ENCODE measurements around the gene PRKCA.
"Not testable (repeated sequence)": the region's sequence is repeated elsewhere in the genome, so short reads cannot be mapped to it uniquely, and the experiment has no call there.

The PRKCA gene

GRCh38 chr17:66386498-66387351, 84.3 kb downstream of the PRKCA start:
- DNase-seq (ENCODE audit: low read depth): no peak

GRCh38 chr17:66387392-66387981, 85.1 kb downstream of the PRKCA start:
- no peak for DNase-seq (ENCODE audit: low read depth)

GRCh38 chr17:66392783-66393437, 90.5 kb downstream of the PRKCA start:
- no peak for DNase-seq (ENCODE audit: low read depth)

- no peak for DNase-seq (ENCODE audit: low read depth)
Measured at GRCh38 chr17:66395961-66396360, 93.5 kb downstream of the PRKCA start.

GRCh38 chr17:66397486-66397885, 95.1 kb downstream of the PRKCA start:
- no peak for DNase-seq (ENCODE audit: low read depth)

- no peak for DNase-seq (ENCODE audit: low read depth)
Measured at GRCh38 chr17:66398059-66398458, 95.6 kb downstream of the PRKCA start.

DNA sequence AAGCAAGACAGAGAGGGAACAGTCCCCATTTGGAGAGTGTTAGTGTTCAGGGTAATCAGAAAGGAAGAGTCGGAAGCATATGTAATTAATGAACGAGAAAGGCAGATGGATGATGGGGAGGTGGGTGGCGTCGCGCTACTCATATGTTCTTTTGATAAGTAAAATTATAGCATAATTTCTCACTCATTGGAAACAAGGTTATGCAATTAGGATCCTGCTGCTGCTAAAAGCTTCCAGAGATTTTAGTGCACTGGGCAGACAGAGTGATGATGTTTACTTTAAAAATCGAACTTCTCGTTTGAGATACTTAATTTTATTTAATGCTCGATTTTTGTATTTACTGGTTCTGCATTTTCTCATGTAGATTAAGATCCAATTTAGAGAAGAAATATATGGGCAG, 96.2 kb downstream of the PRKCA start:
- DNase-seq (ENCODE audit: low read depth): no peak

GRCh38 chr17:66399441-66399840, 97.0 kb downstream of the PRKCA start:
- no peak for DNase-seq (ENCODE audit: low read depth)

DNA sequence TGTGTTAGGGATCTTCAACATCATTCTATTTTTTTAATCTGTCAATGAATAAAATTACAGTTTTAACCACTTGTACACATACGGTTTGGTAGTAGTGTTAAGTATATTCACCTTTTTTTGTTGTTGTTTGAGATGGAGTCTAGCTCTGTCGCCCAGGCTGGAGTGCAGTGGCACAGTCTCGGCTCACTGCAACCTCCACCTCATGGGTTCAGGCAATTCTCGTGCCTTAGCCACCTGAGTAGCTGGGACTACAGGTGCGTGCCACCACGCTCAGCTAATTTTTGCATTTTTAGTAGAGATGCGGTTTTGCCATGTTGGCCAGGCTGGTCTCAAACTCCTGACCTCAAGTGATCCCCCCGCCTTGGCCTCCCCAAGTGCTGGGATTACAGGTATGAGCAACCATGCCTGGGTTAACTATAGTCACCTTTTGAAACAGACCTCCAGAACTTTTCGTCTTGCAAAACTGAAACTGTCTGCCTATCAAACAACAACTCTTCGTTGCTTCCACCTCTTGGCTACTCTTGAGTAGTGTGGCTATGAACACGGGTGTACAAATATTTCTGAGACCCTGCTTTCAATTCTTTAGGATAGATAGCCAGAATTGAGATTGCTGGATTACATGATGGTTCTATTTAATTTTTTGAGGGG, 97.8 kb downstream of the PRKCA start:
- DNase-seq (ENCODE audit: low read depth): not testable (repeated sequence)

- no peak for DNase-seq (ENCODE audit: low read depth)
Measured at GRCh38 chr17:66400698-66401097, 98.3 kb downstream of the PRKCA start.

- no peak for DNase-seq (ENCODE audit: low read depth)
Measured at GRCh38 chr17:66401364-66401763, 99.0 kb downstream of the PRKCA start.

- no peak for DNase-seq (ENCODE audit: low read depth)
Measured at GRCh38 chr17:66403846-66404556, 101.6 kb downstream of the PRKCA start.

DNA sequence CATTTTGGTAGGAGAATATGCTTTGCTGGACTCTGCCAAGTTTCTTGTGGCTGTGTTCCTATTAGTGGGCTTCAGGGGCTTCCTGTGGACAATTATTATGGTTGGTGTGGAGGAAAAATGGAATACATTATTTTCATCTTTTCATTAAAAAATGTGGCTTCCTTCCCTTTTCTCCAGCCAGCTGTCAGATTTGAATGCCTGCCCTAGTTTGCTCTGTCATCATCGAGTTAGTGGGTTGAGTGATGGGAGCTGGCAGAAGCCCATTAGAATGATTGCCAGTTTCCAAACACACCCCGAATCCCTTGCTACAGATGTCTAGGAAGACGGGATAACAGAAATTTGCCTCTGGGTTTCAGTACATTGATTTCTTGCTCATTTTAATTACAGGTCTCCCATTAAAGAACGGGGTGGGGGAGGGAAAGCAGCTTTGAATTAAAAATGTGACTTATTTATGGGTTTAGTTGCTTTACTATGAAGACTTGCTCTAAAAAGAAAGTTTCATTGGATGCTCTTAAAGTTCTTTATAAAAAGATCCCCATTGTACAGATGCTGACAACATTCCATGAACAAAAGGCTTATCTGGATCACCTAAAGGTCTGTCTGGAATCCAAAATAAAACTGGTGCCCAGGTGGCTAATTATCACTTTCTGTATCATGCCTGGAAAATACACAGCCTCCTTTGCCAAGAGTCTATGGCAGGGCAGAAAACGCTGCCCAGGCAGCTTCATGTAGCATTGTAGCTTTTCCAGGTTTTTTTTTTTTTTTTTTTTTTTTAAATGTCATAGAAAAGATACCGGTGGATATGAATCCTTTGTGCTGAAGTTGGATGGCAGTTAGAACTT, 103.6 kb downstream of the PRKCA start:
- no peak for DNase-seq (ENCODE audit: low read depth)

GRCh38 chr17:66406701-66407644, 104.6 kb downstream of the PRKCA start:
- DNase-seq (ENCODE audit: low read depth): no peak

DNA sequence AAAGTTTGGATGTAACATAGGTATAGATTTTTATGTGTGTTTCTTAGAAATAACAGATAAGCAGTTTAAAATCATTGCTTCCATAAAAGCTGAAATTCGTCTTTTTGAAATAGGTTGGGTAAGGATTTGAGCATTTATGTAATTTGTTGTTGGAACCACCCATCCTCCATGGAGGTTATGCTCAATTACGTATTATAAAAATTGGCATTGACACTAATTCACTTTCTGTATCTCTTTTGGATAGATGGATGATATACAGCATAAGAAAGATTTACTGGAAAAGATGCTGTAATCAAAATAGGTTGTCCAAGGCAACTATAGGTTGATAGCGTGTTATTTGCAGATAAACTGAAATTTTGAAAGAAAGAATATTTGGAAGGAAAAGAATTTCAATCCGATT, 105.5 kb downstream of the PRKCA start:
- DNase-seq (ENCODE audit: low read depth): no peak

GRCh38 chr17:66411520-66411919, 109.1 kb downstream of the PRKCA start:
- no peak for DNase-seq (ENCODE audit: low read depth)

DNA sequence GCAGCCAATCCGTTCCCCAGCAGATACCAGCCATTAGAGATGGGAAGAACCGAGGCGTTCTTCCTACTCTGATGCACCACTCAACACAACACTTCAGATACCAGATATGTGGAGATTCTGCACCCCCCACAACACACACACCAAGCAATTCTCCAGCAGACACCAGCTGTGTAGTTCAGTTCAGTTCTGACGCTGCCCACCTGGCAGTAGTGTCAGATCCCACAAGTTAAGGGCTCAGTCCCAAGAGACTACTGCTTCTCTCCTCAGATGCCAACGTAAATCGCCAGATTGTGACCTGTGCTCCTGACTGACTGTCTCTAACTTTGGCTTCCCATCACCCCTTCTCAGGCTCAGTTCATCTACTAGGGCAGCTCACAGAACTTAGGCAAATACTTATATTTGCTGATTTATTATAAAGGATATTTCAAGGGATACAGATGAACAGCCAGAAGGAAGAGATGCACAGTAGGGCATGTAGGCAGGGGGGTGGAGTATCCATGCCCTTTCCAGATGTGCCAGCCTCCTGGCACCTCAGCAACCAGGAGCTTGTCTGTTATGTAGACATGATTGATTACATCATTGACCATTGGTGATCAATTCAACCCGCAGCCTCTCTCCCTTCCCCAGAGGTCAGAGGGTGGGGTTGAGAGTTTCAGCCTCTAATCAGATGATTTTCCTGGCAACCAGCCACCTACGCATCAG, 110.6 kb downstream of the PRKCA start:
- DNase-seq (ENCODE audit: low read depth): no peak

DNA sequence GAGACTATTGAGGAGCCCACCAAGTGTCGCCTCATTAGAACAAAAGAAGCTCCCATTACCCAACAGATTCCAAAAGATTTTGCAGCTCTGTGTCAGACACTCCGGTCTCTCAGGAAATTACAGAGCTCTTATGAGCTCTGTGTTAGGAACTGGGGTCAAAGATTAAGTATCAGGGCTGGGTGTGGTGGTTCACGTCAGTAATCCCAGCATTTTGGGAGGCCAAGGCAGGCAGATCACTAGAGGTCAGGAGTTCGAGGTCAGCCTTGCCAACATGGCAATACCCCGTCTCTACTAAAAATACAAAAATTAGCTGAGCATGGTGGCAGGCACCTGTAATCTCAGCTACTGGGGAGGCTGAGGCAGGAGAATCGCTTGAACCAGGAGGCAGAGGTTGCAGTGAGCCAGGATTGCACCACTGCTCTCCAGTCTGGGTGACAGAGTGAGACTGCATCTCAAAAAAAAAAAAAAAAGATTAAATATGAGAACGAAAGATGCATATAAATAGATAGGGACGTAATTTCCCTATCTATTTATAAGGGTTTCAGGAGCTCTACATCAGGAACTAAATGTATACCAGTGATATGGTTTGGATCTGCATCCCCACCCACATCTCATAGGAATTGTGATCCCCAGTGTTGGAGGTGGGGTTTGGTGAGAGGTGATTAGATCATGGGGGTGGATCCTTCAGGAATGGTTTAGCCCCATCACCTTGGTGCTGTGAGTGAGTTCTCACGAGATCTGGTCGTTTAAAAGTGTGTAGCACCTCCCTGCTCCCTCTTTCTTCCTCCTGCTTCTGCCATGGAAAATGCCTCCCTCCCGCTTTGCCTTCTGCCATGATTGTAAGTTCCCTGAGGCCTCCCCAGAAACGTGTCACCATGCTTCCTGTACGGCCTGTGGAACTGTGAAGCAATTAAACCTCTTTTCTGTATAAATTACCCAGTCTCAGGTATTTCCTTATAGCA, 111.4 kb downstream of the PRKCA start:
- DNase-seq (ENCODE audit: low read depth): no peak

Data from stimulated activated CD8-positive, alpha-beta memory T cell treated with anti-CD3 and anti-CD28 coated beads, Interleukin-4, amount 100 ng/mL, for 24 hours (primary cell).